COLO668 (cell line): Measurements from ENCODE around the gene AAGAB.

Experiments
- DNase-seq: peaks from one replicate; lab custom pipeline; 2025; ENCODE audit not compliant: unreplicated experiment; lab: John Stamatoyannopoulos, UW

Gene AAGAB

DNA sequence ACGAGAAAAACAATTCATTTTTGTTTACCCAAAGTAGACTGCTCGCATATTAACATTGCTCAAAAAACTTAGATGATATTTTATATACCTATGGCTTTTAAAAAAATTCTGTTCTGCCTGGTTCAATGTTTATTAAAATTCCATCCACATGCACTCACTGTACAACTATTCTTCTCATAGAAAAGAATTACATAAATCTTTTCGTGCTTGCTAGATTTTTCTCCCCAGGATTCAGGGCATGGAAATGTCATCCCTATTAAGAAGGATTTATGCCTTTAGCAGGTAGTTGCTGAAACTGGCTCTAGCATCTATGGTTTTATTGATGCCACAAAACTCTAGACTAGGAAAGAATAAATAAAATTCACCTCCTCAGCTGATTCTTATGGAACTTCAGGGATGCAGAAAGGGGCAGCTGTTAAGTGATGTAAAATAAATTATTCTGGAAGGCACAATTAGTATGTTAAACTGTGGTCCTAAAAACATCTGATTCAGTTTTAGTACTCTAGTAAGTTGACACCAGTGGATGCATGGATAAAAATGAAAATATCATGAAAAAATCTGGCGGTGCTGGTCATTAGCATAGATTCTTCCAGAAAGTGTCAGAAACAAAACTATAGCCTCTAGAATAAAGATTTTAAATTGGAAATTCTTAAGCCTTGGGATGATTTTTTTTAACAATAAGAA is 41.6 kb downstream of the AAGAB start:
- DNase-seq, result no peak

DNA sequence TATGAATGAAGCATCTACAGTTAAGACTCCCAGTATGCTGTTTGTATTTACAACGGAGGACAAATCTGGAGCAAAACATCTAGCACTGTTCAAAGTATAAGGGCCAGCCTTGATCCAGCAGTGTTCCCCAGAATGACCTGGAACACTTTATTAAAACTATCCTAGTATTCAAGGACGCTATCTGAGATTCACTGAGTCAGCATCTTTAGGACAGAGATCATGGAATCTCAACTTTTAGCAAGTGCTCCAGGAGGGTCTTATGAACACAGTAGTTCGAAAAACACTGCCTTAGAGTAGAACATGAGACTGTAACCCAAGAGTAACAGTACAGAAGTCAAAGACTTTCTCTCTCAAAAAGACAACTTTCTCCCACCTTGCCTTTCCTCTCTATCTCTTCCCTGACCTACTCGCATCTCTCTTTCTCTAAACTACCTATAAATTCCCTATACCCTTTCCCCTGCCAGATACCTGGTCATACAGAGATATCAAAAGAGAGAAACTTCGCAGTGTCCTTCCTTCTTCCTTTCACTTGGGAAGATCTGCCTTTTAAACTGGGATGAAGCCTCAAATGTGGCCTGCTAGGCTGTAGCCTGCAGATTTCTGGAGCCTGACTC is 43.8 kb downstream of the AAGAB start:
- DNase-seq, result no peak

DNA sequence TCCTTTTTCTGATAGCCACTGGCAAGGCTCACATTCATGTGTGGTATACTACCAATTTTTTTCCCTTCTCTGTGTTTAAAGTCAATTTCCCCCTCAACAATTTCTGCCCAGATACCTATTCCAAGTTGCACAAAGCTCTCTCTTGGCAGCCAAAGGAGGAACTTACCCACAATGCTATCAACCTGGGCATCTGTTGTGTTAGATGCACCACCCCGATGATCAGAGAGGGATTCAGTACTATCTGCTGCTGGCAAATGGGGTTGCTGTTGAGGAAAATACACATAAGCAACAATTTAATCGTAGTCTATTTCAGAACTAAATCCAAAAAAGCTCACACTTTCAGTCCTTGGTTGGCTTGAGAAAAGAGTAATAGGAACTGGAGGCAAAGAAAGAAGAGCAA is 46.1 kb downstream of the AAGAB start:
- no peak for DNase-seq

DNA sequence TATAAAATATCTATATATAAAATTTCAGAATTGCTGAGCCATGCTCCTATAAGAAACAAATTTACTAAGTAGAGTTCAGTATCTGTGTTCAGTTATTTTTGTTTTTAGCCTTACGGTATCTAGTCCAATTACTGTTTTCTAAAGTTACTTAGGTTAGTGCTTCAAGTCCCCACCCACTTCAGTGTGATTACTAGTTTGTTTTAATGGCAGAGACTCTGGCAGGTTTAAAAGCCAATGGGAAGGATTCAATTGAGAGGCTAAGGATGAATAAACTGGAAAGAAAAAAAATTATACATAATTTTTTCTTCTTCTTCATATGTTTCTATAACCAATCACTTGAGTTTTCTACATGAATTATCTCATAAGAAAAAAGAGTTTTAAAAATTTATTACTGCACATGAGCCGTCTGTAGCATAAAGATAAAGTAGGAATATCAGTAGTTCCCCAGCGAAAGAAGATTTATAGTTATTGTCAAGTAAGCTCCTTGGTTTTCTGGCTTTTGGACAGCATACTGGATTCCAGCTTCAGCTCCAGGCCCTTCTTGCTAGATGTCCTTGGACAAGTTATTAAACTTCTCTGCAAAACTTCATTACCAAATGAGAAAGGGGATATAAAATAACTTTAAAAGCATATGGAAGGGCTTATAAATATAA is 46.8 kb downstream of the AAGAB start:
- DNase-seq, result no peak

DNA sequence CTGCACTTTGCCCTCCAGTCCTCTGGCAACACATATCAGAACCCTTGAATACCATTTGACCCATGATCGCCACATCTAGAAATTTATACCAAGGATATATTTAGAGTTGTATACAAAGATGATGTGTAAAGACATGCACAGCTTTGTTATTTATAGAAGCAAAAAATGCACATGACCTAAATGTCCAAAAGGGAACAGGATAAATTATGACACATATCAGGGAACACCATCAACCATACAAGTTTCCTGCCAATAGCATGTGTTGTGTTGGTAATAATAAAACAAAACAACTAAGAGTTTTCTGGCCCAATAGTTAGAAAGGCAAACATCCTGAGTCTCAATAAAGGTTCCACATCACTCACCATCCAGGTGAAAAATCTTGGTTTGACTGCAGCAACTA is 51.5 kb downstream of the AAGAB start:
- no peak for DNase-seq

DNA sequence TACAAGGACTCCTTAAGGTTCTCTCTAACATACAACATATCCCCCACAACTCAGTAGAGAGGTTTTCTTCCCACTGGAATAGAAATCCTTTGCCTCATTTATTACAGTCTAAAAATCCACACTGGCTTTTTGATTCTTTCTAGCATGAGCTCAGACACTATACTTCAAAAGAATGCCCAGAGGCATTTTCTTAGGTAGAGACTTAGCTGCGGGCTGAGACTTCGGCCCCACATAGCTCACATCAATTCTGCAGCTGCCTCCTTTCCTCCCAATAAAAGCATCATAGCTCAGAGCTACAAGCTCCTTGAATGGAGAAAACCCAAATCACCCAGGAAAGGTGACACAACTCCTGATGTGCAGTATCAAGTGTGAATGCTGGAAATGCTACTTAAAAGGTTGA is 52.4 kb downstream of the AAGAB start:
- no peak for DNase-seq

DNA sequence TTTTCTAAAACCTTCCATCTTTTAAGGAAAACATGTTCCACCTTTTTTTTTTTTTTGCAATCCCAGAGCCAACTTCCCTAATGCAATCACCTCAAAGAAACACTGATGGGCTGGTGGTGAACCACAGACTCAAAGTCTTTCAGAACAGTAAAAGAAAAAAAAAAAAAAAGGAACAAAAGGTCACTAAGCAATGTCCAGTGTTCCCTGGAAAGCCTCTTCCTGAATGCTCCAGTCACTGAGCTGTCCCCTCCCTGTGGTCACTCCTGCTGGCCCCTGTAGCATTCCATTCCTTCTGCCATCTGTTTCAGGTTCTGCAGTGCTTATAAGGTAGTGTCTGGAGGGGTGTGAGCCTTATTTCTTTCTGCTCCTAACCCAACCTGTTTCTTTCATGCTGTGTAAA is 53.3 kb downstream of the AAGAB start:
- DNase-seq, result no peak

DNA sequence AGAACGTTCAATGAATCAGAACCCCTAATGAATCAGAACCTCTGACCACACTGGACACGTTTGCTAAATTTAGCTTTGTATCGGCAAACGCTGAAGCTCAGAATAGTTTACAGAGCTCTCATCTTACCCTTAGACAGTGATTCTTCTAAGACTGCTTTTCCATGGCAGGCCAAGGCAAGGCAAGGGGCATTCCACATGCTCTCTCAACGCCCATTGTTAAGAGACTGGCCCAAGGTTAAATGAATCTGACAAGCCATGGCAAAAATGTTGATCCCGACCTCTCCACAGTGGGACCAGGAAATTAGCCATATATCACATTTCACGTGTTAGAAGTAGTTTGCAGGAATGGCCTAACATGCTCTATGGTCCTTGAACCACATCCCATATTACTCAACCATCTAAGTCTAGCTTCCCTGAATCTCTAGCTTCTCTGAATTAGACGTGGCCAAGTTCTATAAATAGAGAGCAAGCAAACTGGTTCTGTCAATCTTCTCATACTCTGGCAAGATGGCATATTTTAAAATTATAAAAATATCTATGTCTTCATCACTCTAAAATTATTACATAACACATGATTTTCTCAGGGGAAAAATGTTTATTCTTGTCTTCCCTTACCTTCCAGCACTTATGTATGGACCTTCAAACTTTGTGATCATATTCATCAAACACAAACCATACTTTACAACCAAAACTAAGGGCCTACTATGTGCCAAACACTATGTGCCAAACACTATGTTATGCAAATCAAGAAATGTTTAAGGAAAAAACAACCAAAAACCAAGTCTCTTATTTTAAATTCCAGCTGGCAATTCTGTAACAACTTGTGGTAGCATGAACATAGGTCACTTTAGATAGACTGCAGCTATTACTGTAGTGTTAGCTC is 54.3 kb downstream of the AAGAB start:
- DNase-seq, result no peak

DNA sequence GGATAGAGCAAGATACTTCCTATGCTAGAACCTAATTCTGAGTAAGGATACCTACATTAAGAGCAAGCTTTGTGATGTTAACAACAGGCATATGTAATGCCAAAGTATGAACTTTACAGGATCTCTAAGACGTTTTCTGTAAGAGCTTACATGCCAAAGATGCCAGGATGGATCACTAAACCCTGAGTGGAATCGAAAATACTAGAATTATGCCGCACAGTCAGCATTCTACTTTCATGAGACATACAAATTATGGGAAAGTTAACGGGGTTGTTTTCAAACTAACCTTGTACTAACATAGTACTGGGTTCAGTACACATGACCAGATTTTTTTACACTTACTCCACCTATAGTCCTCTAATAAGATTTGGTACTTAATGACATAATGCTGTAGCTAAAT is 55.1 kb downstream of the AAGAB start:
- no peak for DNase-seq

DNA sequence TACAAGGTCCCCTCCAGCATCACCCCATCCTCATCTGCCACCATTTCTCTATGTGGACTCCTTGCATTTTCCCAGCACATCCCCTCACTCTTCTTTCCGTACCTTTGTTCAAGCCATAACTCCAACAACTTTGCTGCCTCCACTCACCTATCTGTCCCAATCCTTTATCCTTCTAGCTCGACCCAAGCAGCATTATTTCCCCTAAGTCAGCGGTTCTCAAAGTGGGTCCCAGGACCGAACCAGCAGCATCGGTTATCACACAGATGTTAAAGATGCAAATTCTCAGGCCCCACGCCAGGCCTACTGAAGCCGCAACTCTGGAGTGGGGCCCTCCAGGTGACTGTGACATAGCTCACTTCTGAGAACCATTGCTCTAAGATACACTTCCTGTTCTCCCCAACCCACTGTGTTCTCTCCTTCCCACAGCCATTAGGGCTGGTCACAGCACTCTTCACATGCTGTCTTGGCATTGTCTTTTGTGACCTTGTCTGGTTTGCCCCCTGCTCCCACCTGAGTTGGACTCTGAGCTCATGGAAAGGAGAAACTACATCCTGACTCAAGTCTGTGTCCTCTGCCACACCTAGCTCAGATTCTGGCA is 56.2 kb downstream of the AAGAB start:
- no peak for DNase-seq

DNA sequence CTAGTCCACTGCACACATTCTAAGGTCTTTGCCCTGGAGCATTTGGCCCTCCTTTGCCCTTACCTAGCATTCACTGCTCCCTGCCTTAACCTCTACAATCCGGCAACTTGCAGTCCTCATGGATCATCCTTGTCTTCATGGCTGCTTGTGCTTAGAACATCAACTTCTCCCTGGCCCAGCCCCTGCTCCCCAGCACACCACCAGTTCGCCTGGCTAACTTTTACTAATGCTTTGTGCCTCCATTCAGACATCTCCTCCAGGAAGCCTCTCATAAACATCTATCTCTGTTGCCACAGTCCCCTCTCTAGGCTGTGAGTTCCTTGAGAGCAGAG is 57.1 kb downstream of the AAGAB start:
- no peak for DNase-seq

DNA sequence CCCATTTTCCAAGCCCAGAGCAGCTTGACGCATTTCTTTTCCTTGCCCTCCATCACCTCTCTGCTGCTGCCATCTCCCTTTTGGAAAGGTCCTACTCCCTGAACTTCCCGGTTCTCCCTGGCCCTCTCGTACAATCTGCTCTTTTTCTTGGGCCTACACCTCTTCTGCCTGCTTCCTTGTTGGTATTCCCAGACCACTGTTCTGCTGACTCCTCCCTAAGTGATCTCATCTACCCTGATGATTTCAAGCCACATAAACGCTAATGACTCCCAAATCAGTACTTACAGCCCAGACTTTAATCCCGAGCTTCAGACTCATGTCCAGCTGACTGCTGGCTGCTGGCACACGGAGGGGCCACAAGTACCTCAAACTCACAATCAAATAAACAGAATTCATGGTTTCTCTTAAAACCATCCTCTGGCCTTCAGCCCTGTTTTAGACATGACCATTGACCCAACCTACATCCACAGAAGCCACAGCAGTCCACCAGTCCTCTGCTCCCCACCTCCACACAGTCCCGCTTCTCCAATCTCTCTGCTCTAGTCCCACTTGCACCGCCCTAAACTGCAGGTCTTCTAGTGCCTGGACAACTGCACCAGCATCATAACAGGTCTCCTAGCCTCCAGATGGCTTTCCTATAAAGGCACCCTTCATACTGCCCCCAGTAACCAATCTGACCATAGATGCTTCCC is 57.6 kb downstream of the AAGAB start:
- no peak for DNase-seq

DNA sequence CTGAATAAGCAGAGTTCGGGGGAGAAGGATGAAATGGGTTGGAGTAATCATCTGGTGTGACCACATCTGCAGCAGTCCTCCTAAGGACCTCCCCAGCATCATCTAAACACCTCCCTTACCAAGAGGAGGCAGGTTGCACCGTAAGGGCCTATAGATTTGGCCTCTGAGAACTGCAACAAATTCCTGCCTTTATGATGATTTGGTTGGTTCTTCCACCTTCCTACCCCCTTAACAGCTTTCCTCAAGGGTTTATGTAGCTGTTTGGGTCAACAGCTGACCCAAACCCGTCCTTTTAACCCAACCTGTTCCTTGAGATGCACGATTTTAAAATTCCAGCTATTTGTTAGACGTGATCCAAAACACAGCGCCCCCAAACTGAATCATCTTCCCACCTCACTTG is 58.2 kb downstream of the AAGAB start:
- no peak for DNase-seq

DNA sequence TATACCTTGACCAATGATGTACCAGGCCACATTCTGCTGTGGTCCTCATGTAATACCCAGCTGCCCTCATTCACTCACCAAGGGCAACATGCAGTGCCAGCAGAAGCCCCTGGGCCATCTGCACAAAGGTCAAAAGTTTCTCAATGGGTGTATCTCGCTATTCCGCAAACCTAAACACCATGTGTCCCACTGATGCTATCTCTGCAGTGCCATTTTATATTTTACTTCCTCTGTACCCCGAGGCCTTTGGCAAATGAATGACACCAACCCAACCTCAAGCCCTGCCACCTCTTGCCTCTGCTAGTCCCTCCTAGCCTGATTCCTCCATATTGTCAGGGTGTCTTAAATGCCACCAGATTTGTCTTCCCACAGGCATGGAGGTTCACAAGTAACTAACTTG is 59.2 kb downstream of the AAGAB start:
- DNase-seq, result no peak

DNA sequence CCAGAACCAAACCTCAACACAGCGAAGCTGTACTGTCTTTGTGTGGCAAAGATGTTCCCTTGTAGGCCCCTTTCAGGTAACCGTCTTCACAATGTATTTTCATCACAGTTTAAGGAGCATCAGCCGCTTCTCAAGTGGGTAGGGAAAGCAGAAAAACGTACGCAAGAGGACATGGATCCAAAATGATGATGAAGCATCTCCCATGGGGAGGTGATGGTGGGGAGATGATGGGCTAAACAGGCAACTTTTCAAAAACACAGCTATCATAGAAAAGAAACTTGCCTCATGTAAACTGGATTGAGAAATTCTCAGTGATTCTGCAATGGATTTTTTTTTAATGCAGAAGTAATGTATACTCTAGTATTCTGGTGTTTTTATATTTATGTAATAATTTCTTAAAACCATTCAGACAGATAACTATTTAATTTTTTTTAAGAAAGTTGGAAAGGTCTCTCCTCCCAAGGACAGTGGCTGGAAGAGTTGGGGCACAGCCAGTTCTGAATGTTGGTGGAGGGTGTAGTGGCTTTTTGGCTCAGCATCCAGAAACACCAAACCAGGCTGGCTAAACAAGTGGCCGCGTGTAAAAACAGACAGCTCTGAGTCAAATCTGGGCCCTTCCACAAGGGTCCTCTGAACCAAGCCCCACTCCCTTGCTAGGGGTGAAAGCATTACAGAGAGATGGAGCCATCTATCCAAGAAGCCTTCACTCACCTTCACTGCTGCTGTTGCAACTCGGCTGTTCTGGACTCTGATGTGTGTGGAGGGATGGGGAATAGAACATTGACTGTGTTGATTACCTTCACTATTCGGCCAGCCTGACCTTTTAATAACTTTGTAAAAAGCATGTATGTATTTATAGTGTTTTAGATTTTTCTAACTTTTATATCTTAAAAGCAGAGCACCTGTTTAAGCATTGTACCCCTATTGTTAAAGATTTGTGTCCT is 60.0 kb downstream of the AAGAB start:
- no peak for DNase-seq

DNA sequence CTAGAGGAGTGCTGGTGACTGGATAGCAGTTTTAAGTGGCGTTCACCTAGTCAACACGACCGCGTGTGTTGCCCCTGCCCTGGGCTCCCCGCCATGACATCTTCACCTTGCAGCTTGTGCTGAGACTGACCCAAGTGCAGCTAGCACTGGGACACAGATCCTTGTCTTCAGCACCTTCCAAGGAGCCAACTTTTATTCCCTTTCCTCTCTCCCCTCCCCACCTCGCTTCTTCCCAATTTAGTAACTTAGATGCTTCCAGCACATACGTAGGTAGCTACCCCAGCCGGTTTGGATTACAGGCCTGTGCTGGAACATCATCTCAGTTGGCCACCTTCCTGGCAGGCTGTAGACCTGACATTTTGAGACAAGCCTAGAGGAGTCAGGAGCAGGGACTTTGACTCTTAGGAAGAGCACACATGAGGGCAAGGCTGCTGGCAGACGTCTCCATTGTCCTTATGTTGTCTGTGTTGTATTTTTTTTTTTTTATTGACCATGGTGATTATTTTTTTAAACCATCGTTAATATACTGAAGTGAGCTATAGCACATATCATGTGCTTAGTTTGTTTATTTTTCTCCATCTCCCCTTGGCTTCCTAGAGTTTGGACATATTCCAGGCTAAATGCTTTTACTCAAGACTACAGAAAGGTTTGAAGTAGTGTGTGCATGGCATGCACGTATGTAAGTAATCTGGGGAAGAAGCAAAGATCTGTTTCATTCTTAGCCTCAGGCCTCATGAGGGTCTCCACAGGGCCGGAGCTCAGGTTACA is 61.1 kb downstream of the AAGAB start:
- no peak for DNase-seq

DNA sequence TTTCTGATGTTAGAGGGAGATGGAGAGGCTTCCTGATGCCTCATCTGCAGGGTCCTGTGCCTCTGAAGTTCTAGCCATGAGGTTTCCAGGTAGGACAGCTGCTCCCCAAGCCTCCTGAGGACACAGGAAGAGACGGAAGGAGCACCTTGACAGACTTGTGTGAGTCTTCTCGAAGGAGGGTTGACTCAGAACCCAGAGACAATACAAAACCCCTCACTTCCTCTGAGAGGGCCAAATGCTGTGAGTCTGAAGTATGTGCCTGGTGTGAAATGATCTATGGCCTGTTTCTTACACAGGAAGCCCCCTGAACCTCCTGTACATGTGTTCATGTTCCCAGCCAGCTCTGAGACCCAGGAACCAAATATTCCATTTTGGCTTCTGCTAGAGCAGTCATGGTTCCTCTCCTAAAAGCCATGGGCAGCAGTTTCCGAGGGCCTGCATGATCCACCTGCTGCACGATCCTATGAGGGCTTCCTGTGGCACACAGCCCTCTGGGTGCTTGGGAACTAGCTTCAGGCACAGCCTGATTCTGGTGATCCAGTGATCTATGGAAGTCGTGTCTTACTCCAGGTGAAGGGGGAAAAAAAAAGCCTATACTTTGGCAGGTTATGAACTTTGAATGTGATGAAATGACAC is 62.2 kb downstream of the AAGAB start:
- DNase-seq, result no peak

DNA sequence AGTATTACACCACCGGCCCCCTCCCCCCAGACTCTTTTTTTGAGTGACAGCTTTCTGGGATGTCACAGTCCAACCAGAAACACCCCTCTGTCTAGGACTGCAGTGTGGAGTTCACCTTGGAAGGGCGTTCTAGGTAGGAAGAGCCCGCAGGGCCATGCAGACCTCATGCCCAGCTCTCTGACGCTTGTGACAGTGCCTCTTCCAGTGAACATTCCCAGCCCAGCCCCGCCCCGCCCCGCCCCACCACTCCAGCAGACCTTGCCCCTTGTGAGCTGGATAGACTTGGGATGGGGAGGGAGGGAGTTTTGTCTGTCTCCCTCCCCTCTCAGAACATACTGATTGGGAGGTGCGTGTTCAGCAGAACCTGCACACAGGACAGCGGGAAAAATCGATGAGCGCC is 63.6 kb downstream of the AAGAB start:
- DNase-seq, result no peak

DNA sequence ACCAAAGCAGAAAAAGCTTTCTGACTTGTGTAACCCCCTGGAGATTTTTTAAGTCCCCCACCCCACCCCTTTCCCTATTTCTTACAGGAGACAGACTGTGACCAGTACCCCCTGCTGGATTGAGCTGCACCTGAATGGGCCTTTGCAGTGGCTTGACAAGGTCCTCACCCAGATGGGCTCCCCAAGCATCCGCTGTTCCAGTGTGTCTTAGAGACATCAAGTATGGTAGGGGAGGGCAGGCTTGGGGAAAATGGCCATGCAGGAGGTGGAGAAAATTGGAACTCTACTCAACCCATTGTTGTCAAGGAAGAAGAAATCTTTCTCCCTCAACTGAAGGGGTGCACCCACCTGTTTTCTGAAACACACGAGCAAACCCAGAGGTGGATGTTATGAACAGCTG is 64.1 kb downstream of the AAGAB start:
- no peak for DNase-seq
